Liver (tissue), 9 donors: Measurements from ENCODE around the gene TGM2. TPM values are rescaled to one million over a fixed set of nuclear protein-coding genes. Genes with fewer than 3 reads are reported as not detected.

Experiments
- DNase-seq: peaks from one replicate; pipeline ENCODE4 v3.0.0-alpha.2; 2017; ENCODE audit warnings: low spot score
- H3K27ac ChIP-seq, 2 donors: one replicate each; pipeline ENCODE4 v1.7.0; 2013; ENCODE audit warnings: inconsistent platforms in 2 of 2, low read length in 2 of 2, control low read depth in 1 of 2, low read depth in 1 of 2, mild to moderate bottlenecking in 1 of 2
- H3K27me3 ChIP-seq, 4 donors: one replicate each; pipeline versions ENCODE4 v1.6.1 to v1.7.0; 2013; ENCODE audit warnings: low read length in 3 of 4, inconsistent platforms in 1 of 4, mild to moderate bottlenecking in 1 of 4, moderate library complexity in 1 of 4; ENCODE audit not compliant: control insufficient read depth in 4 of 4, insufficient read depth in 4 of 4
- H3K36me3 ChIP-seq, 4 donors: one replicate each; pipeline versions ENCODE4 v1.6.1 to v1.7.0; 2013; ENCODE audit warnings: low read length in 3 of 4, mild to moderate bottlenecking in 3 of 4, low read depth in 1 of 4, moderate library complexity in 1 of 4; ENCODE audit not compliant: control insufficient read depth in 4 of 4, insufficient read depth in 3 of 4
- H3K4me1 ChIP-seq, 4 donors: one replicate each; pipeline versions ENCODE4 v1.6.1 to v1.7.0; 2013; ENCODE audit warnings: low read length in 3 of 4, mild to moderate bottlenecking in 3 of 4, moderate library complexity in 1 of 4; ENCODE audit not compliant: control insufficient read depth in 4 of 4, insufficient read depth in 4 of 4
- H3K4me3 ChIP-seq, 3 donors: one replicate each; pipeline versions ENCODE4 v1.6.1 to v1.7.0; 2013; ENCODE audit warnings: low read length in 3 of 3, control low read depth in 1 of 3, low read depth in 1 of 3, mild to moderate bottlenecking in 1 of 3
- H3K9ac ChIP-seq, 2 donors: one replicate each; pipeline ENCODE4 v1.7.0; 2013; ENCODE audit warnings: low read length in 2 of 2, mild to moderate bottlenecking in 2 of 2, moderate library complexity in 2 of 2, control low read depth in 1 of 2, low read depth in 1 of 2
- H3K9me3 ChIP-seq, 4 donors: one replicate each; pipeline versions ENCODE4 v1.6.1 to v1.7.0; 2013; ENCODE audit warnings: low read length in 3 of 4; ENCODE audit not compliant: control insufficient read depth in 4 of 4
- EGR1 ChIP-seq, 2 donors: IDR thresholded peaks; 2 replicates each; pipeline ENCODE4 v1.6.1; 2016 to 2018; ENCODE audit warnings: antibody characterized with exemption in 2 of 2, low read depth in 2 of 2
- FOXA1 ChIP-seq: IDR thresholded peaks from 2 replicates; pipeline ENCODE4 v1.6.1; 2016; ENCODE audit warnings: antibody characterized with exemption
- FOXA2 ChIP-seq: IDR thresholded peaks from 2 replicates; pipeline ENCODE4 v1.6.1; 2016; ENCODE audit warnings: antibody characterized with exemption
- GABPA ChIP-seq, 2 donors: IDR thresholded peaks in 1 of 2; conservative IDR thresholded peaks in 1 of 2; 2 replicates each; pipeline ENCODE4 v1.6.1; 2016; ENCODE audit warnings: antibody characterized with exemption in 2 of 2, mild to moderate bottlenecking in 1 of 2, moderate library complexity in 1 of 2
- HNF4A ChIP-seq, 2 donors: conservative IDR thresholded peaks; 2 replicates each; pipeline ENCODE4 v1.6.1; 2016; ENCODE audit warnings: antibody characterized with exemption in 2 of 2, mild to moderate bottlenecking in 2 of 2
- HNF4G ChIP-seq: IDR thresholded peaks from 2 replicates; pipeline ENCODE4 v1.6.1; 2016; ENCODE audit warnings: antibody characterized with exemption
- JUND ChIP-seq, 2 donors: IDR thresholded peaks; 2 replicates each; pipeline ENCODE4 v1.6.1; 2016; ENCODE audit warnings: antibody characterized with exemption in 2 of 2
- MAX ChIP-seq: IDR thresholded peaks from 2 replicates; pipeline ENCODE4 v1.6.1; 2016; ENCODE audit warnings: antibody characterized with exemption
- NR2F2 ChIP-seq: IDR thresholded peaks from 2 replicates; pipeline ENCODE4 v1.6.1; 2016; ENCODE audit warnings: antibody characterized with exemption
- RAD21 ChIP-seq, 2 donors: IDR thresholded peaks; 2 replicates each; pipeline ENCODE4 v1.6.1; 2016; ENCODE audit warnings: antibody characterized with exemption in 2 of 2, mild to moderate bottlenecking in 2 of 2
- REST ChIP-seq: IDR thresholded peaks from 2 replicates; pipeline ENCODE4 v1.6.1; 2016; ENCODE audit warnings: antibody characterized with exemption, mild to moderate bottlenecking
- RXRA ChIP-seq, 2 donors: IDR thresholded peaks; 2 replicates each; pipeline ENCODE4 v1.6.1; 2017 to 2018; ENCODE audit warnings: antibody characterized with exemption in 2 of 2, mild to moderate bottlenecking in 1 of 2
- SP1 ChIP-seq: IDR thresholded peaks from 2 replicates; pipeline ENCODE4 v1.6.1; 2018; ENCODE audit warnings: antibody characterized with exemption, mild to moderate bottlenecking
- TAF1 ChIP-seq: conservative IDR thresholded peaks from 2 replicates; pipeline ENCODE4 v1.6.1; 2016; ENCODE audit warnings: antibody characterized with exemption, mild to moderate bottlenecking
- YY1 ChIP-seq: IDR thresholded peaks from 2 replicates; pipeline ENCODE4 v1.6.1; 2016; ENCODE audit warnings: antibody characterized with exemption, mild to moderate bottlenecking
- WGBS: extraction: QIAGEN DNeasy Blood & Tissue Kit; methylation state at CpG from one replicate; pipeline ENCODE4 v1.1.7; 2013; 5-methylcytosine and 5-hydroxymethylcytosine counted together
- polyA plus RNA-seq, 2 donors: library from polyadenylated mRNA; stranded (reverse) in 1 of 2; unstranded in 1 of 2; fragments of 200-250 nt in 1 of 2; fragments of >200 nt in 1 of 2; fragmentation: Nextera tagmentation in 1 of 2; extraction: Ambion mirVana in 1 of 2; gene quantifications; one replicate each; pipeline versions ENCODE4 v1.2.1 to v1.2.3, GENCODE V29; 2013 to 2015
- total RNA-seq, 2 donors: library from RNA; depleted of rRNA; stranded (reverse); fragments of >200 nt; gene quantifications; one replicate each; pipeline ENCODE4 v1.2.3, GENCODE V29; 2014
- TF ChIP-seq, protein P1 (sequence below): IDR thresholded peaks from 2 replicates; pipeline ENCODE4 v1.6.1; 2016; ENCODE audit warnings: antibody characterized with exemption
- TF ChIP-seq, protein P2 (sequence below): IDR thresholded peaks from 2 replicates; pipeline ENCODE4 v1.6.1; 2016; ENCODE audit warnings: antibody characterized with exemption
- TF ChIP-seq, protein P3 (sequence below): fragments of 150-350 bp; IDR thresholded peaks from 2 replicates; pipeline ENCODE4 v1.5.1; 2017; ENCODE audit warnings: improper control_type of control experiment, low read depth, low read length; ENCODE audit not compliant: missing input control
- donor health status: healthy.
- donor health status: healthy.
- donor health status: healthy.
- donor health status: healthy.
- donor health status: healthy.

The TGM2 gene
- total and polyA plus RNA-seq, 4 donors, result 106 to 375 (median 190) TPM

- Histone ChIP-seq H3K27ac (peak overlapping the region; percentile 83 to 92), H3K4me1 (peaks cover 16 to 57% (median 38%) of the 10 kb centered on the region in 4 donors), H3K4me3 (no peak overlapping the region), H3K27me3 (no peaks in the 10 kb centered on the region), H3K36me3 (peaks cover 15 to 55% (median 43%) of the 10 kb centered on the region in 4 donors), H3K9ac (no peak overlapping the region), H3K9me3 (no peaks in the 10 kb centered on the region)
- TF ChIP-seq EGR1 (IDR thresholded peaks at IDR 0.05; ENCODE audit: low read depth in 2 of 2) (peak; percentile 37 to 52), YY1 (peak; percentile 58), JUND (IDR thresholded peaks at IDR 0.05) (peak in 1 of 2 donors; percentile 85), TAF1 (no peak), REST (peak; percentile 56), HNF4A (conservative IDR thresholded peaks at IDR 0.05) (peak in 1 of 2 donors; percentile 83), NR2F2 (no peak), SP1 (peak; percentile 84), FOXA1 (peak; percentile 60), MAX (peak; percentile 97), FOXA2 (no peak), HNF4G (peak; percentile 34), RXRA (IDR thresholded peaks at IDR 0.05) (peak; percentile 91 to 97), GABPA (IDR thresholded peaks at IDR 0.05 in 1 of 2, conservative IDR thresholded peaks at IDR 0.05 in 1 of 2) (peak in 1 of 2 donors; percentile 61), RAD21 (IDR thresholded peaks at IDR 0.05) (peak in 1 of 2 donors; percentile 53)
- TF ChIP-seq, protein P1, sequence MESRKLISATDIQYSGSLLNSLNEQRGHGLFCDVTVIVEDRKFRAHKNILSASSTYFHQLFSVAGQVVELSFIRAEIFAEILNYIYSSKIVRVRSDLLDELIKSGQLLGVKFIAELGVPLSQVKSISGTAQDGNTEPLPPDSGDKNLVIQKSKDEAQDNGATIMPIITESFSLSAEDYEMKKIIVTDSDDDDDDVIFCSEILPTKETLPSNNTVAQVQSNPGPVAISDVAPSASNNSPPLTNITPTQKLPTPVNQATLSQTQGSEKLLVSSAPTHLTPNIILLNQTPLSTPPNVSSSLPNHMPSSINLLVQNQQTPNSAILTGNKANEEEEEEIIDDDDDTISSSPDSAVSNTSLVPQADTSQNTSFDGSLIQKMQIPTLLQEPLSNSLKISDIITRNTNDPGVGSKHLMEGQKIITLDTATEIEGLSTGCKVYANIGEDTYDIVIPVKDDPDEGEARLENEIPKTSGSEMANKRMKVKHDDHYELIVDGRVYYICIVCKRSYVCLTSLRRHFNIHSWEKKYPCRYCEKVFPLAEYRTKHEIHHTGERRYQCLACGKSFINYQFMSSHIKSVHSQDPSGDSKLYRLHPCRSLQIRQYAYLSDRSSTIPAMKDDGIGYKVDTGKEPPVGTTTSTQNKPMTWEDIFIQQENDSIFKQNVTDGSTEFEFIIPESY, result peak; percentile 67
- TF ChIP-seq, protein P2, sequence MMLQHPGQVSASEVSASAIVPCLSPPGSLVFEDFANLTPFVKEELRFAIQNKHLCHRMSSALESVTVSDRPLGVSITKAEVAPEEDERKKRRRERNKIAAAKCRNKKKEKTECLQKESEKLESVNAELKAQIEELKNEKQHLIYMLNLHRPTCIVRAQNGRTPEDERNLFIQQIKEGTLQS, result peak; percentile 18
- TF ChIP-seq, protein P3, sequence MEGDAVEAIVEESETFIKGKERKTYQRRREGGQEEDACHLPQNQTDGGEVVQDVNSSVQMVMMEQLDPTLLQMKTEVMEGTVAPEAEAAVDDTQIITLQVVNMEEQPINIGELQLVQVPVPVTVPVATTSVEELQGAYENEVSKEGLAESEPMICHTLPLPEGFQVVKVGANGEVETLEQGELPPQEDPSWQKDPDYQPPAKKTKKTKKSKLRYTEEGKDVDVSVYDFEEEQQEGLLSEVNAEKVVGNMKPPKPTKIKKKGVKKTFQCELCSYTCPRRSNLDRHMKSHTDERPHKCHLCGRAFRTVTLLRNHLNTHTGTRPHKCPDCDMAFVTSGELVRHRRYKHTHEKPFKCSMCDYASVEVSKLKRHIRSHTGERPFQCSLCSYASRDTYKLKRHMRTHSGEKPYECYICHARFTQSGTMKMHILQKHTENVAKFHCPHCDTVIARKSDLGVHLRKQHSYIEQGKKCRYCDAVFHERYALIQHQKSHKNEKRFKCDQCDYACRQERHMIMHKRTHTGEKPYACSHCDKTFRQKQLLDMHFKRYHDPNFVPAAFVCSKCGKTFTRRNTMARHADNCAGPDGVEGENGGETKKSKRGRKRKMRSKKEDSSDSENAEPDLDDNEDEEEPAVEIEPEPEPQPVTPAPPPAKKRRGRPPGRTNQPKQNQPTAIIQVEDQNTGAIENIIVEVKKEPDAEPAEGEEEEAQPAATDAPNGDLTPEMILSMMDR, result no peak
- WGBS, result 26% methylated on average over 10 of the region's 10 CpGs
- DNase-seq, result peak; percentile 63
Measured at GRCh38 chr20:38143238-38143645, 21.8 kb downstream of the TGM2 start.
